ENCODE results near the gene ABLIM1.

The ABLIM1 gene

DNA sequence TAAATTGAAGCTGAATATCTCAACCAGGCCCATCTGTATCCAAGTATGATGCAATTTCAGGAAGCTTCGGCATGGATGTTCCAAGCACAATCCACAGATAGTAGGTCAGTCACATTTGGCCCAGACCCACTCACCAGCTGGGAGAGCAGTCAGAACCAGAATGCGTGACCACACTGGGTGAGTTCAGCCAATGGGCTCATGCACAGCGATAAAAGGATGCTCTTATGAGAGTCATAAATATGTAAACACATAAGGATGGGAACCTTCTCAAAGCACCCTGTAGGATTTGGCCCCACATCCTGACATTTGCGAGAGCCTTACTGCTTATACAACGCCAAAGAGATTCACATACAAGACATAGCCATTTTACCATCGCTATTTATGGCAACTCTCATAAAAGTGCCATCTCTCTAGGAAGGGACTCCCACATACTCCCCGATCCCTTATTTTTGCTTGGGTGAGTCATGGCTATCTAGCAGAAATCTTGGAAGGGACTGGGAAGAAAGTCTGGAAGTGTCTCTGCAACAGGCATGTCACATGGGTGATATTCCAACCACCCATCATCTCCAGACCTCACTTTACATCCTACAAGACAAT, 256.8 kb downstream of the ABLIM1 start:
- DNase-seq = no peak

DNA sequence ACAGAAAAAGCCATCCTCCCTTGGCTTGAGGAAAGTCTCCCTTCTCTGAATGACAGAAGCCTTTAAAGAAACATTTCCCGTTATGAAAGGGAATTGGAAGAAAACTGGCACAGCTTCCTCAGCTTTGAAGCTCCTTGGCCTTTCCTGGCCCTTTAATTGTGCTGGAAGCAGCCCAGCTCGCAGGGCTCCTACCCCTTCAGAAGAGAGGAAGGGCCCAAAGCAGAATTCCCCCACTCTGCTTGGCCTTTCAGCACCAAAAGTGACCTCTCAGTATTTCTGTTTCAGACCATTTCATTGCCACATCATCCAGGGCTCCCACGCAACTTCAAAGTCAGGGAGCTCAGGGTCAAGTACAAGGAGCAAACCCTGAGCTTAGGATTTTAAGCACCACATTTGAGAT, 258.0 kb downstream of the ABLIM1 start:
- DNase-seq = no peak

DNA sequence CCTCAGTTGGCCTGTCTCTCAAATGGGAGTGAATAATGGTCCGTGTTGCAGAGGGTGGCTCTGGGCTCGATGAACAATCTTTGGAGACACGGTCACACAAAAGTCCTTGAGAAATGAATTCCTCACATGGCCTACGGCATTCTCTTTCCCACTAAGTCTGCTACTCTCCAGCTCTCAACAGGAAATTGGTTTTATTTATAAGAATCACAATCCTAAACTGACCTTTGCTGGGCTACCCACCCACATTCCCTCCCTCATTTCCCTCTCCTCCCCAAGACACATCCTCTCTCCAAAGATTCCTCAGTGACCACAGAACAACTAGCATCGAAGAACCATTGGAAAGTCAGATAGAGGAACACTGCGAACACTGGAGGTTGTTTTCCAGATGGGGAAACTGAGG, 258.5 kb downstream of the ABLIM1 start:
- no peak for DNase-seq

DNA sequence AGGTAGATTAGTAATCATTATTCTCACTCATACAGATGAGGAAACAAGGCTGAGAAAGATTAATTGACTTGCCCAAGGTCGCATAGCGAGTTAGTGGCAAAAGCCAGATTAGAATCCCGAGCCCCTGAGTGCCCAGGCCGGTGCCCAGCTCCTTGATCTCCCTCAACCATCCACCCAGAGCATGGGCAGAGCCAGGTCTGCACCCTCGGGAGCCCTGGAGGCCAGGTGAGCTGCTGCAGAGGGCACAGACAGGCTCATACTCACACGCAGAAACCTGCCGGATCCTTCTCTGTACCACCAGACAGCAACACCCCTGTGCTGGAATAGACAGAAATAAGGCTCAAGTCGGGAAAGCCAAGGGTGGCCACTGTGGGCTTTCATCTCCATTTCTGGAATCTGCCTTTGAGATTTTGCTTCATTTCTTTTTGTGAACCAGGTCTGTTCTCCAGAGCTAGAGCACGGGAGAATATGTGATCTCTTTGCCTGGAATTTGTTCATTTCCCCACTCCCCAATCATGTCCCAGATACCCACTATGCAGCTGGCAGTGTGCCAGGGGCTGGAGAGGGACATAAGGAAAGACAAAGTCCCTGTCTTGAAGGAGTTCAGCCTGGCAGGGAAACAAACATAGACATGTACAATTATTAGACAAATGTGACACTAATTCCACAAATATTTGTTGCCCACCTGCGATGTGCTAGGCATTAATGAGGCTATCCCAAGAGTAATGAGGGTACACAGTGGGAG, 259.3 kb downstream of the ABLIM1 start:
- no peak for DNase-seq

- DNase-seq = no peak
These were observed 260.4 kb downstream of the ABLIM1 start for GRCh38 chr10:114397651-114398145.

- no peak for DNase-seq
These were observed 261.6 kb downstream of the ABLIM1 start for GRCh38 chr10:114396464-114396863.

DNA sequence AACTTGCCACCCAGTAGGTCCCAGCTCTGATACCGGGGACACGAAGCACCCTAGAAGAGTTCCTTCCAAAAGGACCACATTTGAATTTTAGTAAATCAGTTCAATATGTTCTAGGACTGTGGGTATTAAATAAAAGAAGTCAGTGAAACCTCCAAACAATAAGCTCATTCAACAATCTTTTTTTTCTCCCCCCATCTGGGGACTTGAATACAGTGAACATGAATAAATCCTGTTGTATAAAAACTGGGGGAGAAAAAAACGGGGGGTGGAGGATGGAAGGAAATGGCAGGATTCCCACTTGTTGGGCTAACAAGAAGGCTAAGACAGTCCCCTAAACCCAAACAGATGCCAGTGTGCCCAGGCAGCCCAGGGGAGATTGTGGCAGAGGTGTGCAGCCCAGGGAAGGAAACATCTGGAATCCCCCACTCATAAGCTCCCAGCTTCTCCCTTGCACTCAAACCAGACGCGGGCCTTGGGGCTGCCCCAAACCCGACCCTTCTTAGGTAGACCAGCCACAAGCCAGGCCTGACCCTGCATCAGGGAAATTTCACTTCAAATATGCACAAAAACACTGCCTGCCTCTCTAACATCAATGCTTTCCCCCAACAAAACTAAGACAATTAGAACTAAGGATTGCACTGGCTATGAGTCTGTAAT, 262.6 kb downstream of the ABLIM1 start:
- no peak for DNase-seq

DNA sequence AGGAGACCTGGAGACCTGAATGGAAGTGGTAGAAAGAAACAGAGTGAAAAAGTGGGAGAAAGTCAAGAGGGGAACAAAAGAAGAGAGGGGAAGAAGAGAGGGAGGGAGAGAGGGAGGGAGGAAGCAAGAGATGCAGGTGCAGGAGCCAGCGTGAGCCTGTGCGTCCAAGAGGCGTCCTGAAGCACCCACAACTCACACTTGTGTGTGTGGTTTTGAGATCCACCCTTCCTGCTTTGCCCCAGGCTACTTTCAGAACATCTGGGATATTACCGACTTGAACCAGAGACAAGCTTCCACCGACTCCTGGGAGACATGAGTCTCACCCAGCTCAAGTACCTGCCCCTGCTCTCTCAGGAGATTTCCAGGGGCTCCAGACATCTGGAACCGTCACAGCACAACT, 263.5 kb downstream of the ABLIM1 start:
- no peak for DNase-seq

- DNase-seq = no peak
These were observed 264.2 kb downstream of the ABLIM1 start for GRCh38 chr10:114393886-114394285.

DNA sequence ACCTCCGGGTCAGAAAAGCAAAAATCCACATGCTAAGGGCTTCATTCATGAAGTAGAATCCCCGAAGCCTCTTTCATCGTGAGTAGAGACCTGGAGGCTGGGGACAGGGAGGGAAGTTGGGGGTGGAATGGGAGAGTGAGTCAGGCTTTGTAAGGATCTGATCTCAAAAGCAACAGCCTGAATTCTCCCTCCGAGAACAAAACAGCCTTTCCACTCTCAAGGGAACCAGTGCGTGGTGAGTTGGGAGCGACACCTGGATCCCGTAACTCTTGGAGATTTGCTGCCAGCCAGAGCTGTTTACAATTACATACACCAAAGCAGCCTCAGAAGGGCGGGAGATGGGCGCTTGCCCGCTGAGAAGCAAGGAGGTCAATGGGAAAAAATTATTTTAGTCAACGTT, 264.6 kb downstream of the ABLIM1 start:
- no peak for DNase-seq

DNA sequence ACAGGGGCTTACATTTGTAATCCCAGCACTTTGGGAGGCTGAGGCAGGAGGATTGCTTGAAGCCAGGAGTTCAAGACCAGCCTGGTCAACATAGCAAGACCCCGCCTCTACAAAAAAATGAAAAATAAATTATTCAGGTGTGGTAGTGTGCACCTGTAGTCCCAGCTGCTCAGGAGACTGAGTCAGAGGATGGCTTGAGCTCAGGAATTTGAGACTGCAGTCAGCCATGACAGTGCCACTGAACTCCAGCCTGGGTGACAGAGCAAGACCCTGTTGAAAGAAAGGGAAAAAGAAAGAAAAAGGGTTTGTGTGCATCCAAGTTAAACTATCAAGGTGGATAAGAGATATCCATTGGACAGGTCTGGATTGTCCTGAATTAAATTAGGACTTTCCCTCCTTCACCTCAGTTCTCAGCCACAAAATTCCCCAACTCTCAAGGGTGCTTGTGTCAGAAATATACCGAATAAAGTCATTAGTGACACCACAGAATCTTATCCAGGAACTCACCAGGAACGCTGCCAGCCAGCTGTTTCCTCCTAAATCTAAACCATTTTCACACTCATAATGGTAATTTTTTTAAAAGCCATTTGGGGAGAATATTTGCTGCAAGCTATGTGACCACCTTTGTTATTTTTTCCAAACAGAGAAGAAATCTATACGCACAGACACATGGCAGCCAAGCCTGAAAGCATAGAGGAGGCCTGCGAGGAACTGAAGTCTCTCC, 265.8 kb downstream of the ABLIM1 start:
- DNase-seq = no peak

DNA sequence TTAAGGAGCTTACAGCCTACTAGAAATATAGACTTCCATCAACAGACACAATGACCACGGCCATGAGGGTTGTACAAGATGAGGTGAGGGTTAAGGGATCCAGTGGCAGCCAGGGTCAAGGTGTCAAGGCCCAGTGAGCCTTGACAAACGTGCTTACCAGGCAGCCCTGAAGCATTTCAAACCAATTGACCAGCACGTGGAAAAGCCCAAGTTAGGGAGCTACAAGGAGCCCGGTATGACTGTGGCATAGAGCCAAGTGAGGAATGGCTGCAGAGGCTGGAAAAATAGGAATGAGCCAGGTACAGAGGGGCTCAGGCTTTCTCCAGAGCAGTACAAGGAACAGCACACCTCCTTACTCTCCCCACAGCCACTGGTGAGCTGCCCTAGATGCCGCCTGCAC, 266.5 kb downstream of the ABLIM1 start:
- no peak for DNase-seq

- no peak for DNase-seq
These were observed 268.6 kb downstream of the ABLIM1 start for GRCh38 chr10:114389426-114389825.

GRCh38 chr10:114388275-114388674, 269.8 kb downstream of the ABLIM1 start:
- DNase-seq = no peak

GRCh38 chr10:114387784-114388183, 270.3 kb downstream of the ABLIM1 start:
- no peak for DNase-seq

DNA sequence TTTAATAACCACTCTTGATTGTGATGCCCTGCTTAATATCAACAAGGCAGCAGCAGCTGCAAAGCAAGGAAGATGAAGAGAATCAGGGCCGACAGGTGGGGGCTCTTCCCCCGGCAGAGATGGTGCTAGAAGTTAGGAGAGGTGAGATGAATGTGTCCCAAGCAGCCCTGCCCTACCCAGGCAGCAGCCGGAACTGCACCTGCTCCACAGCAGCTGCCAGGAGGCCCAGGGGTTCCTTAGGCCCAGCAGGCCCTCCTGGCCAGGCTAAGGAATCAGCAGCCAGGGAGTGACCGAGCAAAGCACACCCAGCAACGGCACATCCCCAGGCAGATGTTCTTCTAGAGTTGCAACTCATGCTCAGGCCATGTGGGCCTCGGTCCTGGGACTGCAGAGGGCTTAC, 271.6 kb downstream of the ABLIM1 start:
- DNase-seq = no peak

GRCh38 chr10:114385557-114385956, 272.5 kb downstream of the ABLIM1 start:
- no peak for DNase-seq

DNA sequence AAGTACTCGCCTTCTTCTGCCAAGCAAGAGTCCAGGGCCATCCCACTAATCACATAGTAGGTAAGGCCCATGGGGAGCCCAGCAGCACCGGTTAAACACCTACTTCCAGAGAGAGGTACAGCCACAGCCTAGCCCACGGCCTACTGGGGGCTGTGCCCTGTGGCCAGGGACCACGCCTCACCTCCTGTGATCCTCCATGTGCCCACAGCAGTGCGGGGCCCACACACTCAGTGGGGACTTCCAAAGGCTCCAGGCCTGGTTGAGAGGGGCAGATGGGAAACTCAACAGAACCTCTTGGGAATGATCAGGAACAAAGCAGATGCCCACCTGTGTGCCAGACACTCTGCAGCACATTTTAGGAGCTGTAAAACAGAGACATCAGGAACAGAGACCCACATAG, 273.5 kb downstream of the ABLIM1 start:
- DNase-seq = no peak

- DNase-seq = no peak
These were observed 273.9 kb downstream of the ABLIM1 start for GRCh38 chr10:114384181-114384580.
